ENCODE results near the gene ODF2L.

Gene ODF2L

DNA sequence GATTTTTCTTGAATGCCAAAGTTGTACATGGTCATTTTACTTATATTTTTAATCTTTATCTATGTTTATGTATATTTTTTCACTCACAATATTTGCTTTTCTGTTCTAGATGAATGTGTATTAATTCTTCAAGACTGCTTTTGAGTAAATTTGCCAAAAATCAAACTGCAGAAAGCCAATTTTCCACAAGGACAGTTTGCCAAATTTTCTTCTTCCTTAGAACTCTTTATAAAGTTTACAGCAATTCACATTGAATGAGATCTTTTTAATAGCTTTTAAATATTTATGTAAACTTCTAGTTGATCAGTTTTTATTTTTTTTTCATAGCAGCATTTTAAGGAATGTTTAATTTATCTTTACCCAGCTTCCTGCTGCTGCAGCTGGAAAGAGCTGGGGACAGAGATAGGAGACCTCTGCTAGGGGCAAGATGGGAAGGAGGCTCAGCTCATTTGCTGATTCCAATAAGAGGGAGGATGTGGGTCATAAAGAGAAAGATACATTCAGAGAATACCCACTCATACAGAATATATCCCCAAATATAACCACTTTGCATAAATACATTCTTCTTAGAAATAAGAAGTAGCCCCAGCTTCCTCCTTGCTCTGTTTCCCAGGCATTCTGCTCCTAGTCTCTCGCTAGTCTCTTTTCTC lies 93.0 kb downstream of the ODF2L start:
- no peak for DNase-seq
